DOHH2 (cell line): ENCODE measurements around the gene ECE1.

Experiments used
- H3F3A ChIP-seq: fragments of 200-600 bp; sonication (generic), shearing (Covaris generic); 2 replicates; pipeline ENCODE4 v1.6.0; 2016; ENCODE audit warnings: antibody characterized with exemption, mild to moderate bottlenecking; ENCODE audit not compliant: control insufficient read depth, insufficient read depth
- H3K27ac ChIP-seq: fragments of 200-600 bp; sonication (generic); 2 replicates; pipeline ENCODE4 v1.5.1; 2014; ENCODE audit warnings: low read depth, mild to moderate bottlenecking, low read length, moderate library complexity
- H3K27me3 ChIP-seq: fragments of 200-600 bp; sonication (generic); 2 replicates; pipeline ENCODE4 v1.6.1; 2014; ENCODE audit warnings: mild to moderate bottlenecking, low read length, mixed read lengths; ENCODE audit not compliant: control insufficient read depth
- H3K36me3 ChIP-seq: fragments of 200-600 bp; sonication (generic); 2 replicates; pipeline ENCODE4 v1.6.1; 2014; ENCODE audit warnings: mild to moderate bottlenecking, low read length, moderate library complexity, mixed read lengths; ENCODE audit not compliant: control insufficient read depth
- H3K4me1 ChIP-seq: fragments of 200-600 bp; sonication (generic); 2 replicates; pipeline ENCODE4 v1.6.1; 2014; ENCODE audit warnings: mild to moderate bottlenecking, low read length, mixed read lengths; ENCODE audit not compliant: control insufficient read depth
- H3K4me2 ChIP-seq: fragments of 200-600 bp; sonication (generic); 2 replicates; pipeline ENCODE4 v1.6.0; 2014; ENCODE audit warnings: mild to moderate bottlenecking, low read length, moderate library complexity
- H3K4me3 ChIP-seq: fragments of 200-600 bp; sonication (generic); 2 replicates; pipeline ENCODE4 v1.5.1; 2014; ENCODE audit warnings: mild to moderate bottlenecking, low read length, mixed read lengths
- H3K79me2 ChIP-seq: fragments of 200-600 bp; sonication (generic); 2 replicates; pipeline ENCODE4 v1.6.1; 2014; ENCODE audit warnings: mild to moderate bottlenecking, low read length, mixed read lengths; ENCODE audit not compliant: control insufficient read depth
- H3K9me2 ChIP-seq: fragments of 200-600 bp; sonication (generic); replicated peaks from 2 replicates; pipeline ENCODE4 v1.6.1; 2014; ENCODE audit warnings: mild to moderate bottlenecking, low read length, mixed read lengths; ENCODE audit not compliant: control insufficient read depth
- H3K9me3 ChIP-seq: fragments of 200-600 bp; sonication (generic); 2 replicates; pipeline ENCODE4 v1.6.1; 2014; ENCODE audit warnings: antibody characterized with exemption, low read length, mixed read lengths; ENCODE audit not compliant: control insufficient read depth, insufficient read depth
- H4K20me1 ChIP-seq: fragments of 200-600 bp; sonication (generic); 2 replicates; pipeline ENCODE4 v1.6.0; 2014; ENCODE audit warnings: low read depth, mild to moderate bottlenecking, antibody characterized with exemption, low read length, moderate library complexity; ENCODE audit not compliant: control insufficient read depth, insufficient read depth
- EZH2phosphoT487 ChIP-seq: fragments of 200-600 bp; sonication (generic); IDR thresholded peaks from 2 replicates; pipeline ENCODE4 v1.6.1; 2017; ENCODE audit warnings: borderline replicate concordance, mild to moderate bottlenecking, antibody characterized with exemption, low read length, moderate library complexity, mixed read lengths
- TF ChIP-seq, protein P1 (sequence below): fragments of 200-600 bp; sonication (generic); IDR thresholded peaks from one replicate; pipeline ENCODE4 v1.5.1; 2014; ENCODE audit warnings: antibody characterized with exemption, mild to moderate bottlenecking, low read depth, low read length; ENCODE audit not compliant: poor library complexity, severe bottlenecking

Gene ECE1

DNA sequence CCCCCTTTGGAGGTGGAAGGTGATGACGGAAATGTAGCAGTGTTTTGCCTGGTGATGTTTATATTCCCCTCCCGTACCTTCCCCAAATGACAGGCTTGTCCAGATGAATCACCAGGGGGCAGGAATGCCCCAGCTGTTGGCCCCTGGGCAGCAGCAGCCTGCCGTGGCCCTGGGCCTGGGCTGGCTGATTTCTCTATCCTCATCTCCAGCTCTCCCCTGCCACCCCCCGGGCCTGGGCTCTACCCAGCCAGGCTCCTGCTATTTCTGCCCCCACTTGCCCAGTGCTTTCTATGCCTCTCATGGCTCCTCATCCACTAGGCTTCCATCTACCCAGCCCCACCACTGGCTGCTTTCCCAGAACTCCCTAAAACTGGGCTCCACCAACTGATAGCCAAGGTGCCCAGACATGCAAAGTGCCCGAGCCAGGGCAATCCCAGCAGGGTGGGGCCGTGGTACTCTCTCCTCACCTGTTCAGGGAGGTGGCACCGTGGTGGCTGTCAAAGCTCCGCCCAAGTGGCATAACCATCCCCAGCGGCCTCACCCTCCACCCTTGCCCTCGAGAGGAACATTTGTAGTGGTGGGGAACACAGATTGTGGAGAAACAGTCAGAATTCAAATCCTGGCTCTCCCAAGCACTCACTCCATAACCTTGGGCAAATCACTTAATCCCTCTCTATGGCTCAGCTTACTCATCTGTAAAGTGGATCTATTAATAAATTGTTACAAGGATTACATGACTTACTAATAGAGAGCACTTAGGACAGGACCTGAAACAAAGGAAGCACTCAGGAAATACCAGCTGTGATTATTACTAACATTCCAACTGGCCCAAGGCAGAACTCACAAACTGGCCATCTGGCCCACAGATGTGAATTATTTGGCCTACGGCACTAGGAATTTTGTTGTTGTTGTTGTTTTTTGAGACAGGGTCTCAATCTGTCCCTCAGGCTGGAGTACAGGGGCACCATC is 12.8 kb upstream of the ECE1 start:
- Histone ChIP-seq H3K9me3 (no peaks in the 10 kb centered on the region), H4K20me1 (no peaks in the 10 kb centered on the region), H3K9me2 (no peaks in the 10 kb centered on the region), H3K4me3 (no peak overlapping the region), H3K4me2 (no peak overlapping the region), H3F3A (no peaks in the 10 kb centered on the region), H3K27me3 (no peaks in the 10 kb centered on the region), H3K27ac (no peak overlapping the region), H3K79me2 (no peaks in the 10 kb centered on the region), H3K36me3 (no peaks in the 10 kb centered on the region), H3K4me1 (peaks cover 15% of the 10 kb centered on the region)
- TF ChIP-seq, protein P1, sequence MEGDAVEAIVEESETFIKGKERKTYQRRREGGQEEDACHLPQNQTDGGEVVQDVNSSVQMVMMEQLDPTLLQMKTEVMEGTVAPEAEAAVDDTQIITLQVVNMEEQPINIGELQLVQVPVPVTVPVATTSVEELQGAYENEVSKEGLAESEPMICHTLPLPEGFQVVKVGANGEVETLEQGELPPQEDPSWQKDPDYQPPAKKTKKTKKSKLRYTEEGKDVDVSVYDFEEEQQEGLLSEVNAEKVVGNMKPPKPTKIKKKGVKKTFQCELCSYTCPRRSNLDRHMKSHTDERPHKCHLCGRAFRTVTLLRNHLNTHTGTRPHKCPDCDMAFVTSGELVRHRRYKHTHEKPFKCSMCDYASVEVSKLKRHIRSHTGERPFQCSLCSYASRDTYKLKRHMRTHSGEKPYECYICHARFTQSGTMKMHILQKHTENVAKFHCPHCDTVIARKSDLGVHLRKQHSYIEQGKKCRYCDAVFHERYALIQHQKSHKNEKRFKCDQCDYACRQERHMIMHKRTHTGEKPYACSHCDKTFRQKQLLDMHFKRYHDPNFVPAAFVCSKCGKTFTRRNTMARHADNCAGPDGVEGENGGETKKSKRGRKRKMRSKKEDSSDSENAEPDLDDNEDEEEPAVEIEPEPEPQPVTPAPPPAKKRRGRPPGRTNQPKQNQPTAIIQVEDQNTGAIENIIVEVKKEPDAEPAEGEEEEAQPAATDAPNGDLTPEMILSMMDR: no peak
- no peak for TF ChIP-seq EZH2phosphoT487

DNA sequence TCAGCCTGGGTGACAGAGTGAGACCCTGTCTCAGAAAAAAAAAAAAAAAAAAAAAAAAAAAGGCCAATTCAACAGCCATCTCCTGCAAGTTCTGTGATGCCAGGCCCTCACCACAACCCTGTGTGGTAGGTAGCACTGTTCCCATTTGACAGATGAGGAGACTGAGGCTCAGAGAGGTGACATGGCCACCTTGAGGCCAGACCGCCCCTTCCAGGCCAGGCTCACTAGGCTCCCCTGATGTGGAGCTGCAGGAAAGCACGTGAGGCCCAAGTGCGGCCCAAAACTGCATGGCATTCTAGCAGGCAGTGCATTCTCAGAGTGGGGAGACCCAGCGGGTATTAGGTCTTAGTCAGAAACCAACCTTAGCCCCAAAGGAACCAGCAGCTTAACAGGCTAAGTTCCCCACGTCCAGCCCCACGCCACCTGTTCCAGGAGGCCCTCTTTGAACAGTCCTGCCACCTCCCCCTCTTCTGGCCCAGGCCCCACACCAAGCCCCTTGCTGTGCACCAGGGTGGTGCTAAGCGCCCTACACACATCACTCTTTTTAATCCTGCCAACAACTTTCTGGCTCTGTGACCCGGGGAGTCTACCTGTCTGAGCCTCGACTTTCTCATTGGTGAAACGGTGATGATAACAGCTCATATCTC is 11.7 kb upstream of the ECE1 start:
- H3K4me3 ChIP-seq: no peak overlapping the region

DNA sequence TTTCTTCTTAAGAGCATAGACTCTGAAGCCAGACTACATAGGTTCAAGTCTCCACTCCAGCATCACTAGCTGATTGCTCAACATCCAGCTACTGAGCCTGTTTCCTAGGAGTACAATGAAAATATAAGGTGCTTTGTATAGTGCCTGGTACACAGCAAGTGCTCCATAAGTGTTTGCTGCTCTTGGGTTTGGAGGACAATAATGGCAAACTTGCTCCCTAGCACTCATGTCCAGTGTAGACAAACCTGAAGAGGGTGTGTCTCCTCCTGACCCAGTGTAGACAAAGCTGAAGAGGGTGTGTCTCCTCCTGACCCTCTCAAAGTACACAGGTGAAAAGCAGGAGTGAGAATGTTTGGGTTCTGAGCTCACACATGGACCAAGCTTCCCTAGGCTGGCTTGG is 10.5 kb upstream of the ECE1 start:
- no peaks in the 10 kb centered on the region for H3F3A ChIP-seq
- H3K9me2 ChIP-seq: no peaks in the 10 kb centered on the region
- no peaks in the 10 kb centered on the region for H3K79me2 ChIP-seq
- H3K9me3 ChIP-seq: no peaks in the 10 kb centered on the region
- TF ChIP-seq, protein P1: no peak
- no peak for TF ChIP-seq EZH2phosphoT487
- peaks cover 23% of the 10 kb centered on the region for H3K4me1 ChIP-seq
- no peaks in the 10 kb centered on the region for H3K27me3 ChIP-seq
- no peak overlapping the region for H3K27ac ChIP-seq
- no peak overlapping the region for H3K4me2 ChIP-seq
- no peak overlapping the region for H3K4me3 ChIP-seq
- H4K20me1 ChIP-seq: no peaks in the 10 kb centered on the region
- no peaks in the 10 kb centered on the region for H3K36me3 ChIP-seq

More for the DNA sequence above, 11.7 kb upstream of the ECE1 start:
- H3K4me1 ChIP-seq: peaks cover 15% of the 10 kb centered on the region
- no peak for TF ChIP-seq EZH2phosphoT487
- TF ChIP-seq, protein P1: no peak
- H3K79me2 ChIP-seq: no peaks in the 10 kb centered on the region
- no peaks in the 10 kb centered on the region for H3F3A ChIP-seq
- H3K4me2 ChIP-seq: no peak overlapping the region
- no peaks in the 10 kb centered on the region for H3K27me3 ChIP-seq
- H4K20me1 ChIP-seq: no peaks in the 10 kb centered on the region
- H3K27ac ChIP-seq: no peak overlapping the region
- no peaks in the 10 kb centered on the region for H3K9me2 ChIP-seq
- no peaks in the 10 kb centered on the region for H3K9me3 ChIP-seq
- no peaks in the 10 kb centered on the region for H3K36me3 ChIP-seq
